Activated T-cell treated with anti-CD3 and anti-CD28 coated beads for 1 hour (primary cell): Measurements from ENCODE around the gene LCOR.
"Not testable (repeated sequence)": the region's sequence is repeated elsewhere in the genome, so short reads cannot be mapped to it uniquely, and the experiment has no call there.

ENCODE experiments used
- DNase-seq: peaks from one replicate; pipeline ENCODE4 v3.0.0-alpha.2; 2020; ENCODE audit warnings: low read depth

The LCOR gene

DNA sequence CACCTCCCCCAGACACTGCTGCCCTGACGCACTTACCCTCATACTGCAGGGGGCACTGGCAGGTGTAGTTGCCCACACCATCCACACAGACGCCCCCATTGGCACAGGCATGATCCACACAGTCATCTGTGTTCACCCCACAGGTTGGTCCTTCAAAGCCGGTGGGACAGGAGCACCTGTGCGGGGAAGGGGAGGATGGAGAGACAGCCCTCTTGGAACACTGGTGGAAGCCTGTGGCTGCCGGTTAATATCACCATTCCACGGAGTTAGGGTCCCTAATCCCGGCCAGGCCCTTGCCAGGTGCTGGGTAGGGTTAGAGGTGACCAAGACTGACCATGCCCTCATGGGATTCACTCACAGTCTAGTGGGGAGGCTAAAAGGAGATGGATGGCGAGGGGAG, 181.9 kb downstream of the LCOR start:
- DNase-seq = no peak

DNA sequence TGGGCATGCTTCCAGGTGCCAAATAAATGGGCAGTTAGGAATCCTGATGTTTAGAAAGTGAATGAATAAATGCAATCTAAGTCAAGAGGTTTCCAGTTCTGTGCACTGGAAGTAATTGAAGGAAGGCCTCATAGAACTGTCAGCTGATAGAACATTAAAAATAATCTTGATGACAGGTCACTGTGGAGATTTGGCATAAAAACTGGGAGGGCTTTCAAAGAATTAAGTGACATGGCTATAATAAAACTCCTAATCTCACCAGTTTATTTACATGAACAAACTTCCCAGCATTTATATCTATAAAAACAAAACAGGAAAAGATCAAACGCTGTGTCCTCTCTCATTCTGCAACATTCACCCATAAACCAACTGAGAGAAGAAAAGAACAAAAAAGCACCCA, 183.1 kb downstream of the LCOR start:
- no peak for DNase-seq

DNA sequence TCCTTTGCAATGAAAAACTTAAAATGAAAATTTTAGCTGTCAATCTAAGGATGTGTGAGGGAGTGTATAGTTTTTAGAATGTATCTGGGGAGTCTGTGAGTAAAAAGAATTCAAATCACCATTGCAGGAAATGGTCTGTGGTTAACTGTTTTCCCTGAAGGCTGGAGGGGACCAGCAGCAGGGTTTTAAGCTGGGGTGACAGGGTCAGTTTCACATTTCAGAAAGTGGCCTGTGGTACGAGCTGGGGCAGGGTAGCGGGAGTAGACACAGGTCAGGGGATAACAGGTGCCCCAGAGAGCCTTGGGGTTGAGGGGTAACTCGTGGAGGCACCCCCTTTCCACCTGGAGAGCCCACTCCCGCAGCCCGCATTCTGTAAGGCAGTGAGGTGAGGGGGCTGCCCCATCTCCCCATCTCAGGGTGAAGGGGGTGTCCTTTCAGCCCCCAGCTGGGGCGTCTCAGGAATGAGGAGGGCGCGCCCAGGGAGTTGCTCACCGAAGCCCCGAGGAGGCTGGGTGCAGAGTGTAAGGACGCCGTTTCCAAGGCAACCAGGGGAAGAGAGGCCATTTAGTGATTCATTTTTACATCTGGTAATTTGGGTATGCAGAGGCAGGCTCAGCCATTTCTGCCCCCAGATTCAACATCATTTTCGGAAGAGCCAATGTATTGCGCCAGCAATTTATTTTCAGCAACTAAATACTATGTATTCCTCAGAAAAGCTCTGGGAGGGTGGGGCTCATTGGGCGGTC, 184.8 kb downstream of the LCOR start:
- no peak for DNase-seq

DNA sequence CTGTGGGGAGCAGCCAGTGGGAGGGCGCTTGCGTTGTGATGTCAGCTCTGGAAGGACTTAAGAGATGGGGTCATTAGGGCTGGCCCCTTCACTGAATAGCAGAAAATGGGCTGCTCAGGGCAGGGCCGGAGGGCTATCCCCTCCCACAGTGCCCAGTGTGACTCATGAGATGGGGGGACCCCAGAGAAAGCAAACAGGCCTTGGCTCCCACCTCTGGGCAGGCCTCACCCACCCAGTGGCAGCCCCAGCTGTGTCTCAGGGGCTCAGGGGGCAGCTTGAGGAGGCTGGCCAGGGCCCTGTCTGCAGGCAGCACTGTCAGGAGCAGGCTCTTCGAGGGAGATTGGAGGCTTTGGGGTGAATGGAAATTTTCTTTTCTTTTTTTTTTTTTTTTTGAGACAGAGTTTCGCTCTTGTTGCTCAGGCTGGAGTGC, 185.4 kb downstream of the LCOR start:
- DNase-seq = no peak

DNA sequence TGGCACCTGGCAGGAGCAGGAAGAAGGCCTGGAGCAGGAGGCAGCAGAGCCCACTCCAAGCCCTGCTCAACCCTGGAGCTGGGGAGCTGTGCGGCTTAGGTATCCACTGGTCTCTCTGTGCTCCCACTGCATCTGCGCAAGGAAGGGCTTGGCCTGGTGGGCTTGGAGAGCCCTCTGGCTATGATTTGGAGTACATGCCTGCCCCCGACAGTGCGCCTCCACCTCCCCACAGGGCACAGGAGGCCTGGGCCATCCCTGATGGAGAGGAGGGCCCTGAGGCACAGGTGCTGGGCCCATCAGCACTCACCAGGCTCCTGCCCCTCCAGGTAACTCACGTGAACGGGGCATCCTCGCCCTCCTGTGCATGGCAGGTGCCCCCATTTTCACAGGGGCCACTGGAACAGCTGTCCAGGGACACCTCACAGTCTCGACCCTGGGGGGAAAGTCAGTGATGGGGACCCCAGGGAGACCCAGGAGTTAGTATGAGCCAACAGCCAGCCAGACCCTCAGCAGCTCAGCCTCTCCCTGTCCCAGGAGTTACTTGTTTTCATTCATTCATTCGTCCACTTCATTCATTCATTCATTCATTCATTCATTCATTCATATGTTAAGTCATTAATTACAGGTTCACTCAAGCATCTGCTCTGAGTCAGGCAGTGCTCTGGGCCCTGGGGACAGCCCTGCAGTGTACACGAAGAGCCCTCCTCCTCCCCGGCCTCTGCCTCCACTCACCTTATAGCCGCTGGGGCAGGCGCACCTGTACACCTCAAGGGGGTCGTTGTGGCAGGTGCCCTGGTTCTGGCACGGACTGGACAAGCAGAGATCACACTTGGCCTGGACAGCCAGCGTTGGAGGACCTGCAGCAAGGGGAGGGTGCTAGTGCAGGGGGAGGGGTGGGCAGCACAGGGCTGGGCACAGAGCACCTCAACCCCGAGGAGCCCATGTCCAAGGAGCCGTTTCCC, 186.4 kb downstream of the LCOR start:
- no peak for DNase-seq

DNA sequence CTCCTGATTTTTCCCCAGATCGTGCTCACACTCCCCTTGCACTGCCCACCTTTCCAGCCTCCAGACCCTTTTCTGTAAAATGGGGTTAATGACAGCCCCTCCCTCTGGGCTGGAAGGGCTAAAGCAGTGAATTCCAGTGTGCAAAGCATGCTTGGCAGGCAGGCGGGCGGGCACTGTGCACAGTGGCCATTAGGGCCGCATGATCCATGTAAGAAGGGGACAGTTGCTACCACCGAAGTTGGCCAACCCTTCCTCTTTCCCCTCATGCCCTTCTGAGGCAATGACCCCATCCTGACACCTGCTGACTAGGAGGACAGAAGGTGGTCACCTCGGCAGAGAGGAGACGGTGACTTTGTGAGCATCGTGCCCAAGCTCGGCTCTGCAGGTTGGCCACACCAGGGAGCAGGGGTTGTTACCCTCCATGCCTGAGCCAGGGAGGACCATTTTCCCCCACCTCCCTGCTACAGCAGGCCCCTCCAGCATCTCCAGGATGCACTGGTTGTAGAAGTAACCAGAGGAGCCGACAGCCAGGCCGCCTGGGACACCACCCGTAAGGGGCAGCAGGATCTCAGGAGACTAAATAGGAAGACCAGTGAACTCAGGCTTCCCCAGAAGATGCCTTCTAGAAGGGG, 187.2 kb downstream of the LCOR start:
- no peak for DNase-seq

DNA sequence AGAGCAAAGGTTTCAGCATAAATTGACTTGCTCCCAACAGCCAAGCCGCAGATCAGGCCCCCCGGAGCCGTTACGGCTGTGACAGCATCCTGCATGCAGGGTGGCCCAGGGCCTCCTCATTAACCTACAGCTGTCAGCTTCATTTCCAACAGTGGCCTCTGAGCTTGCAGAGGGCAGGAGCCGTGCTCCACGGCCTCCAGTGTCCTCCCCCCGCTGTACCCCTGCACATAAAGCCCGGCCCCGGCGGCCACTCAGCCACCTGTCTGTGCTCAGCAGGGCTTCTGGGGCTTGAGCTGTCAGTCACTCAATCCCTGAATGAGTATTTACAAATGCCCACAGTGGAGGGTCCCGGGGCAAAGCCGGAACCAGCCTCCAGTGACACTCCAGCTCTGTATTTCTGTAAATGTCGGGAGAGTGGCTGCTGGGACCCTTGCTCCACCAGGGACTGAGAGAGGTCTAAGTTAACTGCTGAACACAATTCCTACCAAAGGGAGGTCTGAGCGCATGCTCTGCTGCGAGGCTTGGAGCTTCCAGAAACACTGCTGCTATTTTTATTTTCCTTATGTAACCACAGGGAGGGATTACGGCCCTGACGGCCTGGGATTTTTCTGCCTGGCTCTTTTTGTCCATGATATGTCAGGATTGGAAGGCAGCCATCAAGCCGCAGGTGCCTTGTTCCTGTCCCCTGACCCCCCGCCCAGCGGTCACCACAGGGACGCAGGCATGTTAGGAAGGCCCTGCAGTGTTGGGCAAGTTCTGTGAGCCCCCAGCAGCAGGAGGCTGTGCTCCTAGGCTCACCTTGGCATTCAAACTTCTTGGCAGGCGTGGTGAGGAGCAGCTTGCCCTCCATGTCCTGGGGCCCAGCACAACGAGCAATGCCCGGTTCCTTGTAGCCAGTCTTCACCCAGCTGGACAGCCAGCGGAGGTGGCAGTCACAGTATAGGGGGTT, 188.6 kb downstream of the LCOR start:
- DNase-seq = no peak

DNA sequence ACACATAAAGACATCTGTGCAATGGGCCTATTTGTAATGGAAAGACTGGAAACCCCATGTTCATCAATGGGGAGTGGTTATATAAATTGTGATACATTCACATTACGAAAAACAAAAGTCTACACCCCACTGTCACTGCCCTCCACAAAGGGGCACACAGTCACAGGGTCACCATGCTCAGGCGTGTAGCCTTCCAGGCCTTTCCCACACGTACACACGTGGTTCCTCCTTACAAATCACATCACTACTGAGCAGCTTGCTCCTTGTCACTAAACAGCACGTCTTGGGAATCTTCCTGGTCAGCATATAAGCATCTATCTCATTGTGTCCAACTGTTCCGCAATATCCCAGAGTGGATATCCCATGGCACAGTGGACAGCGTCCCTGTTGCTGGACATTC, 190.5 kb downstream of the LCOR start:
- no peak for DNase-seq

DNA sequence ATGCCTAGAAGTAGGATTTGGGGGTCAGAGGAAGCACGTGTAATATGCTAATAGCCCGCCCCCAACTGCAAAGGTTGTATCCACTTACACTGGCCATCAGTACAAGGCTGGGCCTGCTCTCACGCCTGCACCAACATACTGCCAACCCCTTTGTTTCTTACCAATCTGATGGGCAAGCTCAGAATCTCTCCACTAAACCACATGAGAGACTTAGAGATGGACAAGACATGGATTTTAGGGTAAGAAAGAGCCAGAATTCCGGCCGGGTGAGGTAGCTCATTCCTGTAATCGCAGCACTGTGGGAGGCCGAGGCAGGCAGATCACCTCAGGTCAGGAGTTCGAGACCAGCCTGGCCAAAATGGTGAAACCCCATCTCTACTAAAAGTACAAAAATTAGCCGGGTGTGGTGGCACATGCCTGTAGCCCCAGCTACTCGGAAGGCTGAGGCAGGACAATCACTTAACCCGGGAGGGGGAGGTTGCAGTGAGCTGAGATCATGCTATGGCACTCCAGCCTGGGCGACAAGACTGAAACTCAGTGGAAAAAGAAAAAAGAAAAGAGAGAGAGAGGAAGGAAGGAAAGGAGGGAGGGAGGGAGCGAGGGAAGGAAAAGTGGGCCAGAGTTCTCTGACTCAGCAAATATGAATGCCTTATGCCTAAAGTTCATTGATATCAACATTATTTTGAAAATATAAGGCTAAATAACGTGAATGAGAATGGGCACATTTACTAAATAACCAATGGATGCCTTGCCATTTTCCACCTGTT, 191.5 kb downstream of the LCOR start:
- no peak for DNase-seq

DNA sequence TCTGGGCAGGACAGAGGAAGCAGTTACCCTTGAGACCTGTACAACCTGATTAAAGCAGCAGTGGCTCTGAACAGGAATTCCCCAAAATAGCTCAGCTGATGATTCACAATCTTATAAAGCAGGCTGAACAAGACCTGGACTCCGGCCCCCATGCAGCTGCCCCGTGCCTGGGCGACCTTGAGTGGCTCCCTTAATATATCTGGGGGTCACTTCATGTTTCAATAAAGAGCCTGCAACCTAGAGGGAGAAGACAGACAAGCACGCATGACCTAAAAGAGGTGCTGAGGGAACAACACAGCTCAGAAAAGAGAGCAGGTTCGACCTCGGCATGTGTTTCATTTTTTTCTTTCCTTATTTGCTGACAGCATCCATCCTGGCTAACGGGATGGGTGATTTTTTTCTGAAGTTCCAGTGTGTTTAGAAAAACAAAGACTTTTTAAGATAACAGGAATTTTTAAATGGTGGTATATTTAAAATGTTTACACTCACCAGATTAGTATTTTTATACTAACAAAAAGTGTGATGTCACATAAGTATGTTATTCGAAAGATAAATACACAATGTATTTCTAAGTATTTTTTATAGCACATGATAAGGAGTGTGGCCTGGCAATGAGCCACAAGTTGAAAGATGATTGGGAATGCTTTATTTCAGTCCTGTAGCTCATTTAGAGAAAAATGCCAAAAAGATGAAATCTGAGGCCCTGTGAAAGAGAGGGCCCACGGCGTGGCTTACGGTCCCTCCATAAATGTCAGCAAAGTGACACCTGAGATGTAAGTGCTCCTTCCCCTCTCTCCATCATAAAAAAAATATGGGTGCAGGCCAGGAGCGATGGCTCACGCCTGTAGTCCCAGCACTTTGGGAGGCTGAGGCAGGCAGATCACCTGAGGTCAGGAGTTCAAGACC, 192.3 kb downstream of the LCOR start:
- DNase-seq = no peak

DNA sequence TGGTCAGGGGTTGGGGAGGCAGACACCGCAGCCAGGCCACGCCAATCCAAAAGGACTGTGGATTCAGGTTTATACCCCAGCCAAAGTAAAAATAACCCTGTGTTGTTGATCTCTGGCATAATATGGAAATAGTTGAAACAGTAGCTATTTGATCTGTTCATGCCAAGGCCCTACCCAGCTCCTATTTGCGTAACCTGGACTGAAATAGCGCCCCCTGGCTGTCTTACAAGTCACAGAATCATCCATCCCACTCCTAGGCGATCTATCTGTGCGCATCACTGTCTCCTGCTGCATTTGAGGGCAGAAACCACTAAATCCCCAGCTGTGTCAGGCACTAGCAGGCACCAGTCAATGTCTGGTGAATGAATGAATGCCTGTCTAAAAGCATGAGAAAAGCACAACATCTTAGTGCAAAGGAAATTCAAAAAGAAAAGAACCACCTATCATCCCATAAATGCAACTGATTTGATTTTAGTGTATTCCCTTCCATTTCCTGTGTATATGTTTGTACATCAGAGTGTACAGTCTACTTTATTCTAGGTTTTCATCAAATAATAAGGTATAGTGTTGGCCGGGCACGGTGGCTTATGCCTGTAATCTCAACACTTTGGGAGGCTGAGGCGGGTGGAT, 193.6 kb downstream of the LCOR start:
- DNase-seq = peak; percentile 27

DNA sequence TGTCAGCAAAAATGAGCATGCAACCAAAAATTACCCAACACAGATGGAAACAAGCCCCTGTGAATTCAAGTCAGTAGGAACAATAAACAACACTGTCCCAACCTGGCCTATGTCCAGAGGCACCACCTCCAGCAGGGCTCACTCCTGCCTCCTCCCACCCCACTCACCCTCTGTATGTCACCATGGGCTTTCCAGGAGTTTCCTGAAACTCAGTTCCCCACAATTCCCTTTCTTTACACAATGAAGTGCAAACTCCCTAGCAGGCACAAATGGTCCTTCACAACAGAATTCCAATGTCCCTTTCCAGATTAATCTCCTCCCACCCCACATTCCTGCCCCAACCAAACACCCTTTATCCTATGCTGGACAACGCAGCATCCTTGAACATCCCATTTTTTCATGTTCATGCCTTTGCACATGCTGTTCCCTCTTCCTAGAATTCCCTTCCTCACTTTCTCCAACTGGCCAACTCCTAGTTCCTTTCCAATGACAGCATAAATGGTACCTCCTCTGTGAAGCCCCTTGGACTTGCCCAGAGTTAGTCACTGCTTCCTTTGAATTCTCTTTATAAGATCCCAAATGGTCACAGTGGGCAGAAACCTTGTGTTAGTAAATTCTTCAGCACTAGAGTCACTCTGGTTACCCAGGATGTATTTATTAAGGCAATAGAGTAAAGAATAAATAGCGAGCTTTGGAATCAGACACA, 196.2 kb downstream of the LCOR start:
- no peak for DNase-seq

DNA sequence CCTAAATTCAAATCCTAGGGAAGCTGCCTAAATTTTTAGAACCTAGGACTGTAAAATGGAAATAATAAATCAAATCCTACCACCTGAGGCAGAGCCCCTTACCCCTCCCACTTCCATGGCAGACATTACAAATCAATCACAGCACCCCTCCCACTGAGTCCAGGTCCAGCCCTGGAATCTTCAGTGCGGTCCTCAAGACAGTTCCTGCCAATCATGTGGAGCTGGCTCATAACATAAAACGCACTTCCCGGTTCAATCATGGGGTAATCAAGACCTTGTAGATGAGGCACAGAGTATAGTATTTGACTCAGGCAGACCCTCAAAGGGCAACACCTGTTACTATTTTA, 196.7 kb downstream of the LCOR start:
- DNase-seq = no peak

DNA sequence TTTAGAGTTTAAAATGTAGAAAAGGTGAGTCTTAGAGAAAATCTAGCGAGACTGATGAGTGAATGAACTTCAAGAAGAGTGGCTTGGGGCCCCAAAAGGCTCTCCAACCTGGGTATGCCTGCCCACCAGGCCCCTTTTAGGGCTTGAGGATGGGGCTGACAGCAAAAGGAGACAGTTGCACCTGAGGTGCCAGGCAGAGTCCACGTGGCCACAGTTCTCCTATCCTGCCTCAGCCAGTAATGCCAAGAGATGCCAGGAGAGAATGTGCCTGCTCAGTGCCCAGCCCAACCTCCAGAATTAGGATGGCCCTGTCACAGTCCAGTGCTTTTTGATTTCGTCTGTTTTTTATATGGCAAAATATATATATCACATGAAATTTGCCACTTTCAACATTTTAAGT, 197.2 kb downstream of the LCOR start:
- no peak for DNase-seq

DNA sequence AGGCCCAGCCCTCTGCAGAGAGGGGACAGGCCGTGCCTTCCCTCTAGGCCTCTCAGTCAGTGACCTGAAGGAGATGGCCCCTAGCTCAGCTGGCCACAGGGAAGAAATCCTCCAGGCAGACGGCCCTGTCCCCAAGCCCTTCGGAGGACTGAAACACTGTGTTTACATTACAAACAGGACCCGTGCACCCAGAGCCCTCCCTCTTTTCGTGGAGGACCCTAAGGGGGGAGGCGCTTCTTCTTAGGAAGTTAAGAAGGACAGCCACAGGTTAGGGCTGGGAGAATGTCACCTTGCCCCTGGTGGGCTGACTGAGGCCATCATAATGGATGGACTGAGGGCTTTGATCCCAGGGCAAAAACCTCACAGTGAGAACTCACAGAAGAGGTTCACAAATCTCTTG, 198.8 kb downstream of the LCOR start:
- DNase-seq = no peak

DNA sequence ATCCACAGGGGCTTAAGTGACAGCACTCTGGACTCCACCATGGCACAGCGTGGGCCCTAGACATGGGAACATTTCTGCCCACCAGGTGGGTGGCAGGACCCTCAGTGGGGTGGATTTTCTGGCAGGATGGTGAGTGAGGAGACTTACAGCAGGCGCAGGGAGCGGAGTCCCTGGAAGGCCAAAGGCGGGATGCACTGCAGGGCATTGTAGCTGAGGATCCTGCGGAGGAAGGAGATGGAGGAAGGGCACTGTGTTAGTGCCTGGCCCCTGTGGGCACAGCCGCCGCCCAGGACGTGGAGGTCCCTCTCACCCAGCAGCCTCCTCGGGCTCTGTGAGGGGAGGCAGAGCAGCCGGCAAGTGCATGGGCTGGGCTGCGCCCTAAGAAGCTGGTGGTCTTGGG, 199.4 kb downstream of the LCOR start:
- no peak for DNase-seq

DNA sequence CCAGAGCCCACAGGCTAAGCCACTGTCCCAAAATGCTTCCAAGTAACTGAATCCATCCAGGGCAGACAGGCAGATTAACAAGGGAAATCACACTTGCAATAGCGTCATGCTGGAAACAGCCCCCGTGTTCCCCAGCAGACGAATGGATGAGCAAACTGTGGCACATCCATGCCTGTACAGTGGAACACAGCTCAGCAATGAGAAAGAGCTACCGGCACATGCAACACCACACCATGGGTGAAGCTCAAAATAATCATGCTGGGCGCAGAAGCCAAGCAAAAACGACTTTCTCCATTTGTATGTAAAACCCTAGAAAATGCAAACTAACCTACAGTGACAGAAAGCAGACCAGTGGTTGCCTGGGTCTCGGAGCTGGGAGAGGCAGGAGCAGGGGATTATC, 200.5 kb downstream of the LCOR start:
- DNase-seq = no peak

DNA sequence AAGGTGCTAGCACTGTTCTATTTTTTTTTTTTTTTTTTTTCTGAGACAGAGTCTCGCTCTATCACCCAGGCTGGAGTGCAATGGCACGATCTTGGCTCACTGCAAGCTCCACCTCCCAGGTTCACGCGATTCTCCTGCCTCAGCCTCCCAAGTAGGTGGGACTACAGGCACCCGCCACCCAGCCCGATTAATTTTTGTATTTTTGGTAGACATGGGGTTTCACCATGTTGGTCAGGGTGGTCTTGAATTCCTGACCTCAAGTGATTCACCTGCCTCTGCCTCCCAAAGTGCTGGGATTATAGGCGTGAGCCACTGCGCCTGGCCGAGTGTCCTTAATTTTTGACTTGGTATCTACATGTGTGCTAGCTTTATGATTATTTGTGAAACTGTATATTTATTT, 201.7 kb downstream of the LCOR start:
- DNase-seq = not testable (repeated sequence)

DNA sequence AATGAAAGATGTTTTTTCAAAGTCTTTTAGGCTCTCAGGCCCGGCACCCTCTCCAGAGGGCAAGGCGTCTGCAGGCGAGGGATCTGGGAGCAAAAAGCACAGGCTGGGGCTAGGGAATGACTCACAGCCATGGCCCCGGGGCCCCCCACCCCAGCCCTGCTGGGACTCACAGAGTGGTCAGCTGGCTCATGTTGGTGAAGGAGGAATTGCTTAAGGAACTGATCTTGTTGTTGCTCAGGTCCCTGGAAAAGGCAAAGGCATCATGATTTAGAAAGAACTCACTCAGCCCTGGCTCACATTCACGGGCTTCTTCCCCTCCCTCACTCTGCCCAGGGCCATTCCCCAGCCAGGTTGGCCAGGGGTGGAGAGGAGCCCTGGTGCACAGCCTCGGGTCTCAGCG, 202.2 kb downstream of the LCOR start:
- no peak for DNase-seq
